Measurements from ENCODE around the gene CEBPZOS. TPM values are rescaled to one million over a fixed set of nuclear protein-coding genes. Genes with fewer than 3 reads are reported as not detected.

CEBPZOS gene
- total and polyA plus RNA-seq, 9 of the 15 experiments (the other 6 are each of a cell fraction or from before 2014, with no cell fraction given), result 21.7 to 64.8 (median 46.7) TPM

DNA sequence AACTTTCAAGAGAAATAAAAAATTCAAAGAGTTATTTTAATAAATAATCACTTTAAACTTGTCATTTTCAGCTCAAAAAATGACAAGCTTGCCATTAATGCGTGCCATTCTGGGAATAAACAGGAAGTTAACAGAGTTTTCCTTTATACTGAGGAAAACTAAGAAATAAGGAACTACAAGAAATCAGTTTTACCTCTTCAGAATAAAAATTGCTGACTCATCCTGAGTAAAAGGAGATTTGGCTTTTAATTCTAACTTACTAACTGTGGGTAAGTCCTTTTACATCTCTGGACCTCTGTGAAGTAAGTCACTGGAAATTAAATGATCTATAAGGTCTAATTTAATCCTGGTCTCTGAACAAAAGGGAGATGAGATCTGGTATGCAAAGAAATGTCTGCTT, 19.0 kb downstream of the CEBPZOS start (continued):
- TF ChIP-seq, protein P1, sequence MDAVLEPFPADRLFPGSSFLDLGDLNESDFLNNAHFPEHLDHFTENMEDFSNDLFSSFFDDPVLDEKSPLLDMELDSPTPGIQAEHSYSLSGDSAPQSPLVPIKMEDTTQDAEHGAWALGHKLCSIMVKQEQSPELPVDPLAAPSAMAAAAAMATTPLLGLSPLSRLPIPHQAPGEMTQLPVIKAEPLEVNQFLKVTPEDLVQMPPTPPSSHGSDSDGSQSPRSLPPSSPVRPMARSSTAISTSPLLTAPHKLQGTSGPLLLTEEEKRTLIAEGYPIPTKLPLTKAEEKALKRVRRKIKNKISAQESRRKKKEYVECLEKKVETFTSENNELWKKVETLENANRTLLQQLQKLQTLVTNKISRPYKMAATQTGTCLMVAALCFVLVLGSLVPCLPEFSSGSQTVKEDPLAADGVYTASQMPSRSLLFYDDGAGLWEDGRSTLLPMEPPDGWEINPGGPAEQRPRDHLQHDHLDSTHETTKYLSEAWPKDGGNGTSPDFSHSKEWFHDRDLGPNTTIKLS (IDR thresholded peaks at IDR 0.05; ENCODE audit: borderline replicate concordance, low read depth), result no peak
- TF ChIP-seq ZNF134 (CRISPR knock-in tag; conservative IDR thresholded peaks at IDR 0.05), result no peak
- no peak for TF ChIP-seq RBM25 (IDR thresholded peaks at IDR 0.05; ENCODE audit: low read depth, low read length, severe bottlenecking)

DNA sequence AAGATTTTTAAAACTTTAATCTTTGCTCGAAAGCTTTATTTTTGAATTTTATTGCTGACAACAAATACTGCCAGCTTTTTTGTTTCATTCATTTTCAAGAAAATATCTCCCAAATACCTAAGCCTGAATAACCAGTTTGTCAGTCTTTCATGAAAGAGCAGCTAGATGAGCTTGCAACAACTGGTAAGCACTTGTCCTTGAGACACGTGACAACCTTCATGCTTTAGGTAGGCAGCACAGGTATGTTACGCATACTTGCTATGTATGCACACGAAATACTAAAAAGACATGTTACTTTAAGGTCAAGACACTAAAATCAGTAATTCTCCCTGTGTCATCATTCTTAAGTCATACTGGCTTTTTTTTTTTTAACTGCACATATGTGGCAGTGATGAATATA, 22.8 kb downstream of the CEBPZOS start:
- in situ Hi-C loops (cut with MboI) (no loop called here), intact Hi-C loops (cut with micrococcal nuclease) (no loop called here)
- ChIA-PET CTCF (ENCODE audit: low intra/inter-chr PET ratio) (no interaction called here), POLR2A (no interaction called here)
- H2AFZ ChIP-seq (ENCODE audit: low read depth, low read length), result no peak overlapping the region
- no peak for FAIRE-seq
- H3K79me2 ChIP-seq (ENCODE audit: control insufficient read depth, insufficient read depth, low read length), result peaks cover 23% of the 10 kb centered on the region
- no peak for ATAC-seq
- BruUV-seq (replicated peaks), result no TSS peak
- H3K27ac ChIP-seq (ENCODE audit: extremely low read depth, low read depth, low read length), result no peak overlapping the region
- H3K9me1 ChIP-seq (ENCODE audit: control insufficient read depth, insufficient read depth, low read length), result peaks cover 2% of the 10 kb centered on the region
- DNase-seq (ENCODE audit: extremely low read depth in 1 of 4, low spot score in 3 of 4), result no peak
- no peaks in the 10 kb centered on the region for H3K27me3 ChIP-seq (ENCODE audit: control insufficient read depth in 2 of 2, insufficient read depth in 2 of 2, low read length in 2 of 2)
- H3K4me1 ChIP-seq (replicated peaks in 1 of 2; ENCODE audit: control insufficient read depth in 2 of 2, insufficient read depth in 2 of 2, low read length in 2 of 2), result no peaks in the 10 kb centered on the region
- H3K9ac ChIP-seq (ENCODE audit: insufficient read depth in 1 of 2, low read depth in 2 of 2, low read length in 2 of 2), result no peak overlapping the region
- H3K4me2 ChIP-seq (ENCODE audit: insufficient read depth, low read length), result no peak overlapping the region
- H3K9me3 ChIP-seq (replicated peaks; ENCODE audit: control insufficient read depth, insufficient read depth, low read depth, low read length), result no peaks in the 10 kb centered on the region
- H3K4me3 ChIP-seq, result no peak overlapping the region
- peaks cover 4% of the 10 kb centered on the region; the same call in 1 of the 2 replicates for H4K20me1 ChIP-seq (replicated peaks; ENCODE audit: control insufficient read depth, insufficient read depth, low read length)
- 94% methylated on average over 4 of the region's 4 CpGs for WGBS (ENCODE audit: insufficient coverage, low coverage, missing lambda C conversion rate)
- peaks cover 89% of the 10 kb centered on the region for H3K36me3 ChIP-seq (ENCODE audit: control insufficient read depth, insufficient read depth, low read length)
- TF ChIP-seq PYGO2 (tag; IDR thresholded peaks at IDR 0.05) (no peak), GABPB1 (CRISPR knock-in tag; IDR thresholded peaks at IDR 0.05) (no peak), MTA3 (IDR thresholded peaks at IDR 0.05; ENCODE audit: borderline replicate concordance) (no peak), LARP7 (IDR thresholded peaks at IDR 0.05) (no peak), ZFP30 (CRISPR knock-in tag; IDR thresholded peaks at IDR 0.05; ENCODE audit: borderline replicate concordance) (no peak), SIN3A (IDR thresholded peaks at IDR 0.05; ENCODE audit: borderline replicate concordance in 2 of 2, control insufficient read depth in 1 of 2, low read depth in 2 of 2, low read length in 2 of 2) (no peak)
- TF ChIP-seq, protein P2, sequence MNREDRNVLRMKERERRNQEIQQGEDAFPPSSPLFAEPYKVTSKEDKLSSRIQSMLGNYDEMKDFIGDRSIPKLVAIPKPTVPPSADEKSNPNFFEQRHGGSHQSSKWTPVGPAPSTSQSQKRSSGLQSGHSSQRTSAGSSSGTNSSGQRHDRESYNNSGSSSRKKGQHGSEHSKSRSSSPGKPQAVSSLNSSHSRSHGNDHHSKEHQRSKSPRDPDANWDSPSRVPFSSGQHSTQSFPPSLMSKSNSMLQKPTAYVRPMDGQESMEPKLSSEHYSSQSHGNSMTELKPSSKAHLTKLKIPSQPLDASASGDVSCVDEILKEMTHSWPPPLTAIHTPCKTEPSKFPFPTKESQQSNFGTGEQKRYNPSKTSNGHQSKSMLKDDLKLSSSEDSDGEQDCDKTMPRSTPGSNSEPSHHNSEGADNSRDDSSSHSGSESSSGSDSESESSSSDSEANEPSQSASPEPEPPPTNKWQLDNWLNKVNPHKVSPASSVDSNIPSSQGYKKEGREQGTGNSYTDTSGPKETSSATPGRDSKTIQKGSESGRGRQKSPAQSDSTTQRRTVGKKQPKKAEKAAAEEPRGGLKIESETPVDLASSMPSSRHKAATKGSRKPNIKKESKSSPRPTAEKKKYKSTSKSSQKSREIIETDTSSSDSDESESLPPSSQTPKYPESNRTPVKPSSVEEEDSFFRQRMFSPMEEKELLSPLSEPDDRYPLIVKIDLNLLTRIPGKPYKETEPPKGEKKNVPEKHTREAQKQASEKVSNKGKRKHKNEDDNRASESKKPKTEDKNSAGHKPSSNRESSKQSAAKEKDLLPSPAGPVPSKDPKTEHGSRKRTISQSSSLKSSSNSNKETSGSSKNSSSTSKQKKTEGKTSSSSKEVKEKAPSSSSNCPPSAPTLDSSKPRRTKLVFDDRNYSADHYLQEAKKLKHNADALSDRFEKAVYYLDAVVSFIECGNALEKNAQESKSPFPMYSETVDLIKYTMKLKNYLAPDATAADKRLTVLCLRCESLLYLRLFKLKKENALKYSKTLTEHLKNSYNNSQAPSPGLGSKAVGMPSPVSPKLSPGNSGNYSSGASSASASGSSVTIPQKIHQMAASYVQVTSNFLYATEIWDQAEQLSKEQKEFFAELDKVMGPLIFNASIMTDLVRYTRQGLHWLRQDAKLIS (CRISPR knock-in tag; IDR thresholded peaks at IDR 0.05), result no peak
